HS-5 (cell line): ENCODE results near the gene EIF2S1.
"Not testable (repeated sequence)": the region's sequence is repeated elsewhere in the genome, so short reads cannot be mapped to it uniquely, and the experiment has no call there.

Source experiments
- DNase-seq: peaks from one replicate; pipeline ENCODE4 v3.0.0-alpha.2; 2012; ENCODE audit warnings: low read depth

EIF2S1 gene

DNA sequence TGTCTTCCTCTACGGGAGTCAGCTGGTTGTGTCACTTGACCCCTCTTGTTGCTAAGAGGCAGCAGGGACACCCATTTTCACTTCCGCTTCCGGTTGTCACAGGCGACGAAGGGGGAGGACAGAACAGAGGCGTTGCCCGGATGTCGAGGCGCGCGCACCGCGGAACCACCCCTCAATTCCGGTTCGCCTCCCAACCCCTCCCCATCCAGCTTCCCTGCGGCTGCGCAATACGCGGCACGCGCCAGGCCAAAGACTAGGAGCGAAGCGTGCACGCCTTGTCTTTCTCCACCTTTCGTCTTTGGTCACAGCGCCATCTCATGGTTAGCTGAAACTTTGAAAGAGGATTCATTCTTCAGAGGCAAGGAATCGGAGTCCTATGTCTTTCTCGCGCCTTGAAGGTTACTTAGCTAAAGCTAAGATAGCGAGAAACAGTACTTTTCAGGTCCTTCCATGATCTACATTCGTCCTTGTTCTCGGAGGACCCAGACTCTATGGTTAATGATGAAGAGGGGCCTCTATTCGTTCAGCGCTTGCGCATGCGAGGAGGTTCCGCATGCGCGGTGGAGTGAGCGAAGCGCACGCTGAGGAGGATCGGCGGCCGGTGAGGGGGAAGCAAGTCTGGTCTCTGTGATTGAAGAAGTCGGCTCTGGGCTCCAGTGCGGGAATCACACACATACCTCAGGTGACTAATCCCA, at the start of gene EIF2S1, which contains the start of gene ATP6V1D:
EIF2S1 (plus strand) TSS at position 554 of the 695 bp plus-strand sequence. CDS start 4,440 bp downstream, outside the sequence.
ATP6V1D (minus strand) TSS at position 30 of the 695 bp plus-strand sequence. CDS start 106 bp downstream, outside the sequence.
- peak; percentile 97 for DNase-seq

GRCh38 chr14:67311868-67312267, 48.3 kb upstream of the EIF2S1 start:
- DNase-seq = no peak

GRCh38 chr14:67313153-67313552, 47.0 kb upstream of the EIF2S1 start:
- no peak for DNase-seq

GRCh38 chr14:67317822-67318221, 42.3 kb upstream of the EIF2S1 start:
- DNase-seq = no peak

GRCh38 chr14:67319142-67319541, 41.0 kb upstream of the EIF2S1 start:
- no peak for DNase-seq

- not testable (repeated sequence) for DNase-seq
Measured at GRCh38 chr14:67329666-67330065, 30.5 kb upstream of the EIF2S1 start.

GRCh38 chr14:67331368-67332125, 28.6 kb upstream of the EIF2S1 start:
- no peak for DNase-seq

DNA sequence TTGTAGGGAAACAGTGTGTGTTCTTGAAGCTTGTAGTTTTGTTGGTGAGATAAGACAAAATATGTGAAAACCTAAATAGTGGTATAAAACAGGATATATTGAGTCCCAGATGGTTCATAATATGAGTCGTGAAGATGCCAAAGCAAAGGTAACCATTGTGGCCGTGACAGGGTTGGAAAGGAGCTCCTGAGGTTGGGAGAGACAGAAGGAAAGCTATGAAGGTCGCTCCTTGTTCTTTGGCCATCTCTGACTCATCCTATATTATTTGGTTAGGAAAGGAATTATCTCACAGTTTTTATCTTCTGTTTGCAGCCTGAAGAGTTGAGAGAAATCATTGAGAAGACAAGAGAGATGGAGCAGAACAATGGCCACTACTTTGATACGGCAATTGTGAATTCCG, 27.7 kb upstream of the EIF2S1 start:
- DNase-seq = no peak

GRCh38 chr14:67335781-67336180, 24.3 kb upstream of the EIF2S1 start:
- DNase-seq = no peak

- DNase-seq = not testable (repeated sequence)
Measured at GRCh38 chr14:67341231-67341630, 18.9 kb upstream of the EIF2S1 start.

DNA sequence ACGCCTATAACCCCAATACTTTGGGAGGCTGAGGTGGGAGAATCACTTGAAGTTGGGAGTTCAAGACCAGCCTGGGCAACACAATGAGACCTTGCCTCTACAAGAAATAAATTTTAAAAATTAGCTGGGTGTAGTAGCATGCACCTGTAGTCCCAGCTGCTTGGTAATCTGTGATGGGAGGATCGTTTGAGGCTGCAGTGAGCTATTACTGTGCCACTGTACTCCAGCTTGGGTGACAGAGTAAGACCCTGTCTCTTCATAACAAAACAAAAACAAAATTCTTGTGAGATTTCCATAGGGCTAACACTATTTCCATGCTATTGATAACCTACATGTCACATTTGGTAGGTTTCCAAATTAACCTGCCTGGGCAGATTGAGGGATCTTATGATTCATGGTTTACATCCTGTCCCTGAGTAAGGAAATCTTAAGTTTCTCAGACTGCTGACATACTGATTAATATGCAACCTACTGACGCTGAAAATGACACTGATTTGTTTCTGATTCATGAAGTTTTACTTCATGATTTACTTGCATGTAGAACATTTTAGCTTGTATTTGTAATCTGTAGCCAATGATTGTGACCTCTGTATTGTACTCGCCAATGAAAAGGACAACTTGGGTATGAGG, 16.4 kb upstream of the EIF2S1 start:
- no peak for DNase-seq

- DNase-seq = no peak
Measured at GRCh38 chr14:67345583-67345982, 14.5 kb upstream of the EIF2S1 start.

GRCh38 chr14:67352055-67352454, 8.1 kb upstream of the EIF2S1 start:
- DNase-seq = no peak

DNA sequence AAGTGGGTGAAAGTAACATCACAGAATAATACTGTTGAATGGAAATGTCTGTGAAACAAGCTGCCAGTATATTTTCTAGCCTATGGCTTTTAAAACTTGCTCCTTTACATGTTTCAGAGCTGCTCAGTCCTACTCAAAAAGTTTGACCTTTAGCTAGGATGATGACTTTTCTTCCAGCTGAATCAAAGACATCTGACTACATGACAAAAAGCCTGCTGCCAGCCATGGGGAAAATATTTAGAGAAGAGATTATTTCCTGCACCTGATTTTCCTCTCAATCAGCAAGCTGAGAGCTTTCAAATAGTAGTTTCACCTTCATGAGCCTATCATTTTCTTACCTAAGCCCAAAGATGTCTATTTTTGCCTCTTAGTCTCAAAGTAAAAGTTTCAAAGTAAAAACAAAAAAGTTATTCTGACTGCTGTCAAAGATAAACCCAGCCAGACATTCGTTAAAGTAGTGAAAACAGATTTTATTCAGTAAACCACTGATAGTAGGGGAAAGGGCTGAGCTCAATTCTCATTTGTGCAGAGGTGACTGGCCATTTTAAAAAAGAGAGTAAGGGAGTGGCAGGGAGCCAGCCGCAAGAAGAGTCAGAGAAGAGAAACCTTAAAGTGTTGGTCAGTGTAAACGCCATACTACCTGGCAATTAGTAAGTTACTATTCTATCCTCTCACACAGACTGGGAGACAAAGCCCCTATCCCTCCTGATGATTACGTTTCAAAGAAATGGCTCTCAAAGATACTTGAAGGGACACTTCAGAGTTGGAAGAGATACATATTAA, 2.8 kb upstream of the EIF2S1 start:
- no peak for DNase-seq

DNA sequence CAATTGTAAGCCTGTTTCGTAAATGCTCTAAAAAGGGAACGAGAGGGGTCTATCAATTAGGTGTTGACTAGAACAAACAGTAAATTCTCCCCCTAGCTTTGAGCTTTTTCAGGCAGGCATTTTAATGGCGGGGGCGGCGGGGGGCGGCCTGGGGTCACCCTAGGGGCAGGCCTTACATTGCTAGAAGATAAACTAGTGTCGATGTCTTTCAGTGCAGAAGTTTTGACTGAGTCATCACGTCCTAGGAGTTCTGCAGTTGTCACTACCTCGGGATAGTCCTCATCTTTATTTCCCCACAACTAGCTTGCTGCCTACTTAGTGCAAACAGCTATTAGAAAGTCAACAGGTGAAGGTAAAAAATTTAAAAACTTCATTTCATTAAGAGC, 2.2 kb upstream of the EIF2S1 start:
- no peak for DNase-seq

DNA sequence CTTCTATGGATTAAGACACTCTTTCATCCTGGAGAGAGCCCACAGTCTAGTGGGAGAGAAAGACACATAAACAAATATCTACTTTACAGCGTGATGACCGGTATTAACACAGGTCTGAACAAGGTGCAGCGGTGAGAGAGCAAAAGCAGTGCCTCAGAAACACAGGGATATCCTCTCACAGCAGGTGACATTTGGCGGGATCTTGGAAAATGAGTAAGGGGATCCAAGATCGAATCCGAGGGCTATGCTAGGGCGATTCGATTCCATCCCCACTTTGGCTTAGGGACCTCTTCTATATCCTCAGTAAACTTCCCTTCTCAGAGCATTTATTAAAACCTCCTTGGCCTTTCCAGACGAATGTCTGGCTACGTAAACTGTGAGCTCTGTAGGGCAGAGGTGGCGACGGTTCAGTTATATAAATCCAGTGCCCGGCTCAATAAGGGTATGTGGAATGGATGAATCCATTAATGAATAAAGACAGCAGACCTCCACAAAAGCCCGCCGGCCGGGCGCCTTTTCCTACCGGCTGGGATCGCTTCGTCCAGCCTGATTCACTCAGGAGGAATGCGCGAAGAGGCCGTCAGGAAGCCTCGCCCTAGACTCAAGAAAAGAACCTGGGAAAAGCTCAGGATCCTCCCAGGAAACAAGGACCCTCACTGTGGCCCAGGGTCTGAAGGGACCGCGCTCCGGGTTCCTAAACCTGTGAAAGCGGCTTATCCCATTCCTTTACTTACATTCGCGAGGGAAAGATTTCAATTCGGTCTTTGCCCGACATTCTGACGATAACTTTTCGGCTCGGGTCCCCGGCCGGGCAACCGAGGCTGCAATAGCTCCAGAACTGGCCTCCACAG, 979 bp upstream of the EIF2S1 start:
- peak; percentile 22 for DNase-seq

- DNase-seq = no peak
Measured at GRCh38 chr14:67360470-67361206, 510 bp downstream of the EIF2S1 start.

GRCh38 chr14:67365476-67365875, 5.3 kb downstream of the EIF2S1 start:
- DNase-seq = no peak

DNA sequence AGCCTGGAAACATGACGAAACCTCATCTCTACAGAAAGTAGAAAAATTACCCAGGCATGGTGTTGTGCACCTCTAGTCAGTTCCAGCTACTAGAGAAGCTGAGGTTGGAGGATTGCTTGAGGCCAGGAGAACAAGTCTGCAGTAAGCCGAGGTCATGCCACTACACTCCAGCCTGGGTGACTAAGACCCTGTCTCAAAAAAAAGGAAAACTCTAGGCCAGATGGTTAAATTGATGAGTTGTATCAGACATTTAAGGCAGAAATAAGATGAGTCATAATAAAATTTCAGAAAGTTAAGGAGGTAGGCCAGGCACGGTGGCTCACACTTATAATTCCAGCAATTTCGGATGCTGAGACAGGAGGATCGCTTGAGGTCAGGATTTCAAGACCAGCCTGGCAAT, 10.7 kb downstream of the EIF2S1 start:
- no peak for DNase-seq
